Superior temporal gyrus (tissue), 1 donor: ENCODE results near the gene MYO7B.

Experiments used
- DNase-seq: peaks from one replicate; pipeline ENCODE4 v3.0.0-alpha.2; 2016; ENCODE audit errors: extremely low spot score

The MYO7B gene

DNA sequence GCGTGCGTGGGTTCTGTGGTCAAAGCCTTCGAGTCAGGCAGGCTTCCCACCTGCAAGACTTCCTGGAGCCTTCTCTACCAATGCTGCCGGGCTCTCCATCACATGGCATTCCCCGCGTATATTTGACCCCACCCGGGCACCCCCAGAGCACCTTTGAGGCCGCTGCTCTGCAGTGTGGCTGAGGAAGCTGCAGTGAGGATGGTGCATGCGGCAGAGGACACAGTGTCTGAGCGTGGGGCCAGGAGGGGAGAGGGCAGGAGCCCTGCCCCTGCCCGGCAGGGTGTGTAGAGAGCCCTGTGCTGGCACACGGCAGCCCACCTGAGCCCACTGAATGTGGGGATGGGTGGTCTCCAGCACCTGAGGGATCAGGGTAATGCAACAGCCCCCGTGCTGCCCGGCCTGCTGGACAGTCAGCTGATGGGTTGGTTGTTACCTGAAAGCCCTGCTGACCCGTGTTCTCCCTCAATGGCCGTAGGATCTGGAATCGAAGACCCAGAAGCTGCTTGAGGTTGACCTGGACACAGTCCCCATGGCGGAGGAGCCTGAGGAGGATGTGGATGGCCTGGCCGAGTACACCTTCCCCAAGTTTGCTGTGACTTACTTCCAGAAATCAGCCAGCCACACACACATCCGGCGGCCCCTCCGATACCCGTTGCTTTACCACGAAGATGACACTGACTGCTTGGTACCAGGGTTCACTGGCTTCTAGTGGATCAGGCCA, 73.7 kb downstream of the MYO7B start:
- no peak for DNase-seq

DNA sequence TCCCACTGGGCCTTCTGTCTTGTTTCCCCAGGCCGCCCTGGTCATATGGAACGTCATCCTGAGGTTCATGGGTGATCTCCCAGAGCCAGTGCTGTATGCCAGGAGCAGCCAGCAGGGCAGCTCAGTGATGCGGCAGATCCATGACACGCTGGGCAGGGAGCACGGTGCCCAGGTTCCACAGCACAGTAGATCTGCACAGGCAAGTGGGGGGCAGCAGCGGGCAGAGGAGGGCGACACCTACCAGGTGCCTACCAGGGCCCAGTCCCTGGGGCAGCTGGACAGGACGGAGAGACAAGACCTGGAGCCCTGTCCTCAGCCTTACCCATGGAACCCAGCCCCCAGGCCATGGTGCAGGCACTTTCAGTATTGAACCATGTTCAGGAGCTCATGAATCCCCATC, 74.3 kb downstream of the MYO7B start:
- DNase-seq: no peak

DNA sequence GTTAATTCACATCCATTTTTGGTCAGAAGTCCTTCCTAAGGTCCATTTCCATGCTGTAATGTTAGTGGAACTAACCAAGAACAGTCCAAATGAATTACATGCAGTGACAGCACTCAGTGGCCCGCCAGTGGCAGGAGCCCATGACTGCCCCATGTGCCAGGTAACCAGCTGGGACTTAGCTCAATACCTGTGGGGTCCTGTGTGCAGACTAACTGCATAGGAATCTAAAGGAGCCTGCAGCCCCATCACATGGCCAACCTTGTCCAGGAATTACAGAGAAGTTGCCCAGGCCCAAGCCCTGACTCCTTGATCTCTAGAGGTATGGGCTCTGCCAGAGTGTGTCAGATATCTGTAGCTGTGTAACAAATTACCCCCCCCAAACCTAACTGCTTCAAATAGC, 75.1 kb downstream of the MYO7B start:
- DNase-seq: no peak

DNA sequence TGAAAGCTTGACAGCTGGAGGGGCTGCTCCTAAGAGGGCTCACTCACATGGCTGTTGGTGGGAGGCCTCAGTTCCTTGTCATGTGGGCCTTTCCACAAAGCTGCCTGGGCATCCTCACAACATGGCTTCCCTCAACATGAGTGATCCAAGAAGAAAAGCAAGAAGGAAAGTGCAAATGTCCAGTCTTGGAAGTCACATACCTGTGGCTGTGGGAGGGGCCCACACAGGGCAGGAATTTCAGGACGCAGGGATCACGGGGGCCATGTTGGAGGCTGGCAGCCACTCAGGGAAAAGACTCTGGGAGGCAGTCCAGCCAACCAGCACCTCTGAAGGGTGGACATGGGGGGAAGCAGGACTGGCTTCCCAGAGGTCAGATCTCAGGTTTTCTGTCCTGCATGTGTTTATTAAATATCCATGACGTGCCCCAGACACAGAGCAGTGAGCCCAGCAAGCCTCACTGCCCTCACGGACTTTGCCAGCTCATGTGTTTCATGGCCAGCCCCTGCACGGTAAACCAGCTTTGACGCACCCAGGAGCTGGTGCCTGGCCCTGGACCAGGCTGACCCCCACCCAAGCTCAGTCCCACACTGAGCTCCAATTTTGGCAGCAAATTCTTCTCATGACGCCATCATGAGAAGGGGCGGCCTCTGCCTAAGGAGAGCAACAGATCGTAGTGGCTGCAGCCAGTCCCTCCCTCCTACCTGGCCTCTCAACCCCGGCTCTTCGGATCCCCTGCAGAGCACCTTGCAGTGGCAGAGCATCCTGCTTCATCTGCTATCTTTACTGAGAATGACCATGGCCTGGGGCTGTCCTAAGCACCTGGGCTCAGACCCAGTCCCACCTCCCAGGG, 75.8 kb downstream of the MYO7B start:
- no peak for DNase-seq

DNA sequence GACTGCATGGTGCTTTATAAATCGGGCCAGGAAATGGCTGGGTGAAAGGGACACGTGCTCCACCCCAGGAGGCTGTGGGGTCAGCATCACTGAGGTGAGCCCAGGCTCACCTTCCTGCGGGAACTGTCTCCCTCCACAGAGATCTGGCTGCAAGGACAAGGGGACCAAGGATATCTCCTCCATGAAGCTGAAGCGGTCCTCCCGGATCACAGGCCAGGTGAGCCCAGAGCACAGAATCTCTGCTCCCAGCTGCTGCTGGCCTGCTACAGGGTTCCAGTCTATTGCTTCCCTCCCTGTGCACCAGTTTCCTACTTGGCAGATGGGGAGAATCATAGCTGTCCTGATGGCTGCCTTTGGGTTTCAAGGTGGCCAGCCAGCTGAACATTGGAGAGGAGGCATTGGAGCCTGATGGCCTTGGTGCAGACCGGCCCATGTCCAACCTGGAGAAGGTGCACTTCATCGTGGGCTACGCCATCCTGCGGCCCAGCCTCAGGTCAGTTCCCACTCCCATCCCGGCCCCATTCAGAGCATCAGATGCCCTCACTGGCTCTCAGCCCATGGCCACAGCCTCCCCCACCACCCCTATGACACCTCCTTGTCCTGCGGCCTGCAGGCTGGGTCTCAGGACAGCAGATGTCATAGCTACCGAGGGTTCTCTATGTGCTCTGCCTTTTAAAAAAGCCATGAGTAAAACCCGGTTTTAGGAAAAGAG, 76.8 kb downstream of the MYO7B start:
- no peak for DNase-seq

DNA sequence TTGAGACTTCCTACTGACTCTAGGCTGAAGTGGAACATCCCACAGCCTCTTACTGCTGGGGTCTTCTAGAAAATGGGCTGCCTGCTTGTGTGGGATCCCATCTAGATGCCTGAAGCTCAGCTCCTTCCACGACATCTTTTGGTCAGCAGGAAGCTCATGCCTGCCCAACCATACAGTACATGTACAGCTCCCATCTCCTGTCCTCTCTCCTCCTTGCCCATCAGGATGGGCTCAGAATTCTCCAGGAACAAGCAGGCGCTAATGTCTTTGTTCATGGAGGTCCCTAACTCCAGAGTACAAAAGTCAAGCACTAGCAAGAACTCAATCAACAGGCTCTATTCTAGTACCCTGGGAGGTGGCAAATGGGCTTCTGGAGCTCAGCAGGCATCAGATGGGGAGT, 78.8 kb downstream of the MYO7B start:
- DNase-seq: no peak

DNA sequence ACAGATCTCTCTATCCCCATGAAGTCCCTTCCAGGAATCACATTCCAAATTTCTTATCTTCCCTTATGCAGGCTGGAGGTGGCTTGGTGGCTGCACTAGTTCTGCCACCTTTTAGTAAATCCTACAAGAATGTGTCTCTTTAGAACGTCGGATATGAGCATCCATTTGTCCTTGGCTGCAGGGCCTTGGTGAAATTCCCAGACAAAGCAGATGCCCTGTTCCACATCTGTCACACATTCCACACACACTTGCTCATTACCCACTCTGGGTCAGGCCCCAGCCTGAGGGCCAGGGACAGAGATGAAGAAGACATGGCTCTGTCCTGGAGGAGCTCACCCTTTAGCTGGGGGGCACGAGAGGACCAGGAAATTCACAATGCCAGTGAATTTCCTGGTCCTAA, 79.2 kb downstream of the MYO7B start:
- DNase-seq: no peak

DNA sequence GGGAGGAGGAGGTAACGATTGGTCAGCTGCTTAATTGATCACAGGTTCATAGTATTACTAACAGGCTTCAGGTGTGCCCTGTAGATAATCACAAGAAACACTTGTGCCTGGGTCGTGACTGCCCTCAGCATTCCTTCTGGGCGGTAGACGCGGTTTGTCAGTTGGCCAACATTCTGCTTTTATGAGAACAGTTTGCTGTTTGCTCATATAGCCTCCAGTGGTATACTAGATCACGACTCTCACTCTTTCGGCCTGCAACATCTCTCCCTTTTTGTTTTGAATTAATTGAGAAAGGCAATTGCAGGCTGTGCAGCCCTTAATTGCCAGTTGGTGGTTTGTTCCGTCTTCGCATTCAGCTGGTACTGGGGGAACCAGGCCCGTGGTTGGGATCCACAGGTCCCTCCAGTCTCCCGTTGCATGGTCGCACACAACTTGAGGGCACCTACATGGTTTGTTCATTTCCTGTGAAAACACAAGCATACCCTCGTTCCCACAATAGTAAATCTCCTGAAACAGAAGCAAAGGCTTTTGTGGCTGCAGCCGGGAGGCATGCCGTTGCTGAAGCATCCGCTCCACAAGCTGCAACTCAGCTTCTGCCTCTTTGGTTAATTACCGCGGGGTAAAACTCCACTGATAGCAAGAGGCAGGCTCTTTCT, 80.2 kb downstream of the MYO7B start:
- DNase-seq: no peak

DNA sequence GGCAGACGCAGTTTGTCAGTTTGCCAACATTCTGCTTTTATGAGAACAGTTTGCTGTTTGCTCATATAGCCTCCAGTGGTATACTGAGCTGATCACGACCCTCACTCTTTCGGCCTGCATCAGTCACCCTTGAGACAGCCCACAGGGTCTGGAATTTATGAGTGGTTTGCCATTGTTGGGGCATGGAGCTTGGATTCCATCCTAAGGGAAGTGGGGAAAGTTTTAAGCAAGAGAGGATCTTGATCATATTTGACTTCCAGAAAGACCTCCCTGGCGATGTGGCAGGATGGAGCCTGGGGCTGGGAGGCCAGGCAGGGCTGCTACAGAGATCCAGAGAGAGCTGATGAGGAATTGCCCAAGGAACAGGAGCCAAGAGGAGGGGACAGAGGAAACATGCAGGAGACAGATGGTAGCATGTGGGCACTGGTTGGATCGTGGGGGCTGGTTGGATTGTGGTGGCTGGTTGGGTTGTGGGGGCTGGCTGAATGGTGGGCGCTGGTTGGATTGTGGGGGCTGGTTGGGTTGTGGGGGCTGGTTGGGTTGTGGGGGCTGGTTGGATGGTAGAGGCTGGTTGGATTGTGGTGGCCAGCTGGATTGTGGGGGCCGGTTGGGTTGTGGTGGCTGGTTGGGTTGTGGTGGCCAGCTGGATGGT, 83.2 kb downstream of the MYO7B start:
- no peak for DNase-seq

DNA sequence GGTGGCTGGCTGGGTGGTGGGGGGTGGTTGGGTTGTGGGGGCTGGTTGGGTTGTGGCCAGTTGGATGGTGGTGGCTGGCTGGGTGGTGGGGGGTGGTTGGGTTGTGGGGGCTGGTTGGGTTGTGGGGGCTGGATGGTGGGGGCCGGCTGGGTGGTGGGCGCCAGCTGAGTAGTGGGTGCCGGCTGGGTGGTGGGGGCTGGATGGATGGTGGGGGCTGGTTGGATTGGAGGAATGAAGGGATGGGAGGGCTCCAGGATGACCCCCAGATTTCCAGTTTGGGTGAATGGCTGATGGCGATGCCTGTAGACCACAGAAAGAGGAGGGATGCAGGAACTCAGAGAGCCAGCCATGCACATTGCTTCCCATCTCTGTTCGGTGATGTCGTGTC, 83.7 kb downstream of the MYO7B start:
- DNase-seq: no peak

DNA sequence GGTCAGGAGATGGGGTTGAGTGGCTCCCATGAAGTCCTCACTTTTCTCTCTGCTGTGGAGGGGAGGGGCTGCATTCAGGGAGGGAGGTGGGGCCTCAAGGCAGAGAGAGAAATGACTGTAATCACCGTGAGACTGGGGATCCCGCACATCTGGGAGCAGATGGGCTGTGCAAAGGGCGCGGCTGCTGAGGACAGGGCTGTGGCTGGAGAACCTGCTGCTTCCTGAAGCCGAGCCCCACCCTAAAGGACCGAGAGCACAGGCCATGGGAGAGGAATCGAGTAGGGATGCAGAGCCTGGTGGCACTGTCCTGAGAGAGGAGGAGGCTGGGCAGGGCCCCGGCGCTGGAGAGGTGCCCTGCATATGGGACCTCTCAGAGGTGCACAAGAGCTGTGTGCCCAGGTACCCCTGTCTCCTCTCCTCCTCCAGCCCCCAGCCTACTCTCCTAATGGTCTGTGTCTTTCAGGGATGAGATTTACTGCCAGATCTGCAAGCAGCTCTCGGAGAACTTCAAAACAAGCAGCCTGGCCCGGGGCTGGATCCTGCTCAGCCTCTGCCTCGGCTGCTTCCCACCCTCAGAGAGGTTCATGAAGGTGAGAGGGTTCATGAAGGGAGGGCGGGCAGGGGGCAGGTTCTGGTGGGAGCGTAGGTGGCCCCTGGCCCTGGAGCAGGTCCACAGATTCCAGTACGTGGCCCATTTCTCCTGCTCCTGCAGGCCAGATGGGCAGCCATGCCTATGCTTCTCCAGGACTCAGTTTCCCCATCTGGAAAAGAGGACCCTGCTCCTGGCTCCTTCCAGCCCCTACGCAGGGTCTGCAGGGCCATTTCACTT, 84.6 kb downstream of the MYO7B start:
- DNase-seq: no peak

DNA sequence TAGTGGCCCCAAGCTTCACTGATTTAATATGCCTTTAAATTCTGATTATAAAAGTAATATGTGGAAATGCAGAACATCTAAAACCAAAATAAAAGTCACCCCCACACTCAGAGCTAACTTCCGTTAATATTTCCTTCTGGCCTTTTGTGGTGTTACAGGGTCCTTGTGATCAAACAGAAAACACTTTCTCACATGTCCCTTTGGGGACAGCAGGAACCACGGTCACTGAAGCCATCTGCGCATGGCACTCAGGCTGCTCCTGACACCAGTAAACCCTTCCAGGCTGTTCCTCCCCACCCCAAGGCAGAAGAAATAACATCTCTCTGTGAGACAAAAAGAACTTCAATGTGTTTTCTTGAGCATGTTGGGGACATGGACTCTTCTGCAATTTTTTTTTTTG, 85.4 kb downstream of the MYO7B start:
- DNase-seq: no peak

DNA sequence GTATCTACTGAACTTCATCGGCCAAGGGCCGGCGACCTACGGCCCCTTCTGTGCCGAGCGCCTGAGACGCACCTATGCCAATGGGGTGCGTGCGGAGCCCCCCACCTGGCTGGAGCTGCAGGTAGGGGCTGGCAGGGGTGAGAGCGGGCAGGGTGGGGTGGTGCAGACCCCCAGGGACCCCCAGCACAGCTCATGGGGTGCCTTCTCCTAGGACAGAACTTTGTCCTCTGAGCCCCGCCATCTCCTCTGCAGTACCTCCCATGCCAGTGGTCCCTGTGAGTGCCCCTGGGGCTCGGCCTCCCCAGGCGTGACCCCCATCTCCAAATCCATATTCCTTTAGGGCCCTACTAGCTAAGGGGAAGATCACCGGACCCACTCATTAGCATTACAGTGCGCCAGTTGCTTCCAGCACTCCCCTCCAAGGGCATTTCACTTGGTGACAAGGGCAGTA, 86.5 kb downstream of the MYO7B start:
- no peak for DNase-seq

DNA sequence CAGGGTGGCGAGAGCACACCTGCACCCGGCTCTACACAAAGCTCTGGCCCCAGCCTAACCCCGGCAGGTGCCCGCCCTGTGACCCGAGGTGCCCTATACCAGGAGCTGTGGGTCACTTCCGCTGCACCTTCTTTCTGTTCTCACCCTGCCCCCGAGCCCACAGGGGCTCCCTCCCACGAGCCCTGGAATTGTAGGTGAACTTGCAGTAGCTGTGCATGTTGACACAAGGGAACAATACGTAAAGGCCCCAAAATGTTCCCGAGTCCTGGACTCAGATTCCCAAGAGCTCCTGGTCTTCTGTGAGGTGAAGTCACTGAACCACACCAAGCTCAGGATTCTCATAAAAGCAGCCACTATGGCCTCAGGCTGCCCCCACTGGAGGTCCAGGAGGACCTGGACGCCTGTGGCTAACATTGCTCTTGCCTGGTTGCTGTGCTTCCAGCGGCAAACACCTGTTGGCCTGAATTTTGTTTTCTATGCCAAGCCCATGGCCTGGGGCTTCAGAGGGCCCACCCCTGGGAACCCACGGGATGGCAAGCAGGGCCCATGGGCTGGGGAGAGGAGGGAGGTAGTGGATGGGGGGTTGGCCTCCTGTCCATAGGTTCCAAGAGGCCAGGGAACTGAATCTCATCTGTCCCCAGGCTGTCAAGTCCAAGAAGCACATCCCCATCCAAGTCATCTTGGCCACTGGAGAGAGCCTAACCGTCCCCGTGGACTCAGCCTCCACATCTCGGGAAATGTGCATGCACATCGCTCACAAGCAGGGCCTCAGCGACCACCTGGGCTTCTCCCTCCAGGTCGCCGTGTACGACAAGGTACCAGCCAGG, 87.3 kb downstream of the MYO7B start:
- no peak for DNase-seq

DNA sequence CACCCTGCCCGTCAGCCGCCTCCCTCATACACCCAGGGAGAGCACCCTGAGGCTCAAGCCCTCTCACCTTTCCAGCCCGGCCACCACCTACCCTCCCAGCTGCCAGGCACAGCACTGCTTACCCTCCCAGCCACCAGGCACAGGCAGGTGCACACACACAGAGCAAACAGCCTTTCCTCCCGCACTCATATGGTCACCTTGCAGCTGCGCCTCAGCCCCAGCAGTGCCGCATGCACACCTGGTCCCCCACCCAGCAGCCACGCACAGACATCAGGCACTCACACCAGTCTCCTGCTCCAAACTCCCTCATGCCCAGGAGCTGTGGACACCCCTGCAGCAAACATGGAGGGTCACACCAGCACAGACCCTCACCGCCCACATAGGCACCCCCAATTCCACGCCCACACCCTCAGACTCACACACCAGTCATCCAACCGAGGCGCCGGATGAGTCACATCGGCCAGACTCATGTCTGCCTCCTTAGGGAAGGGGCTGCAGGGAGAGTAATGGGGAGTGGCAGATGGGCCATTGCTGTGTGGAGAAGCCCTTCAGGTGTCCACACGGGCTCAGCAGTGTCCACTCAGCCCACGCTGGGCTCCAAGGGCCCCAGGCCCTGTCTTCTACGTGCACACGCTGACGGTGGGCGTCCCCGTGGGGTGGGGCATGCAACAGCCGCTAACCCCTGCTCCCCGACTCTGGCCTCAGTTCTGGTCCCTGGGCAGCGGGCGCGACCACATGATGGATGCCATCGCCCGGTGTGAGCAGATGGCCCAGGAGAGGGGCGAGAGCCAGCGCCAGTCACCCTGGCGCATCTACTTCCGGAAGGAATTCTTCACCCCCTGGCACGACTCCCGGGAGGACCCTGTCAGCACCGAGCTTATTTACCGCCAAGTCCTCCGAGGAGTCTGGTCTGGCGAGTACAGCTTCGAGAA, 88.2 kb downstream of the MYO7B start:
- no peak for DNase-seq

DNA sequence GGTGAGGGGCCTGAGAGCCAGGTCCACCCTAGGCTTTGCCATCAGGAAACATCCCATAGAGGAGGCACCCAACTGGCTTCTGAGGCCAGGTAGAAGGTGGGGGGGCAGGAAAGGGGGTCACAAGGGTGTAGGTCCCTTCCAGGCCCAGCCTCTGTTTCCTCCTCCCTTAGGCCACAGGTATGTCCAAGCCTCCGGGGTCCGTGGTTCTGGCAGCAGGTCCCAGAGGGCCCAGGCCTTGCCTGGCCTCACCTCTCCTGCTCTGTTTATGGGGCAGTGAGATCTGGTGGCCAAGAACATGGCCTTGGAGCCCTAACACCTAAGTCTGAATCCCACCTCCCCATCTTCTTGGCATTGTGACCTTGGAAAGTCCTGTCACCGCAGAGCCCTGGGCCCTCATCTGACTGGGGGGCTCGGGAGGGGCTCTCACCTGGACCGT, 88.9 kb downstream of the MYO7B start:
- DNase-seq: no peak

DNA sequence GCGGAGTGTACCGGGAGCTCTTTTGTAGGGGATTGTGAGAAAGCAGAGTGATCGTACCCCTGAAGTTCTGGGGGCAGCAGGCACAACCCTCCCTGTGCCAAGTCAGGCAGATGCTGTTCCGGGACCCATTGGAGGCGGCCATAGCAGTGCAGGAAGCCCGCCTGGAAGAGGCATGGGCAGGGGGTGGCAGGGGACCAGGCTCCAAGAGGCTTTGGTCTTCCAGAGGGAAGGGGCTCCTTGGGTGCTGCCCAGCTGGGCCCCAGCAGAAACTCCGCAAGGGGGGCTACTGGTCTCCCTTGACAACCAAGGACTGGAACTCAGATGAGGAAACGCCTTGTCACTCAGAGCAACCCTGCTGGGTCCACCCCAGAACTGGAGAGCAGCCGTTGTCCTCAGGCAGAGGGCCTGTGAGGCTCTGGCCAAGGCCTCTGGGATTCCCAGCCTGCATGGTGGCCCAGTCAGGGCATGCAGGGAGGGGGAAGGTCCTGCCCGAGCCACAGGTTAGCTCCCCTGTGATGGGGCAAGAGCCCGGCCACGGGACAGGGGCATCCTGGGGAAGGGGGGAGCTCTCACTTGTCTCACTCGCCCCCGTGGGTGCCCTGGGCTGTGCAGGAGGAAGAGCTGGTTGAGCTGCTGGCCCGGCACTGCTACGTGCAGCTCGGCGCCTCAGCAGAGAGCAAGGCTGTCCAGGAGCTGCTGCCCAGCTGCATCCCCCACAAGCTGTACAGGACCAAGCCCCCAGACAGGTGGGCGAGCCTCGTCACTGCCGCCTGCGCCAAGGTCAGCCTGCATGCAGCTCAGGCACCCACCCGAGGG, 89.5 kb downstream of the MYO7B start:
- no peak for DNase-seq

DNA sequence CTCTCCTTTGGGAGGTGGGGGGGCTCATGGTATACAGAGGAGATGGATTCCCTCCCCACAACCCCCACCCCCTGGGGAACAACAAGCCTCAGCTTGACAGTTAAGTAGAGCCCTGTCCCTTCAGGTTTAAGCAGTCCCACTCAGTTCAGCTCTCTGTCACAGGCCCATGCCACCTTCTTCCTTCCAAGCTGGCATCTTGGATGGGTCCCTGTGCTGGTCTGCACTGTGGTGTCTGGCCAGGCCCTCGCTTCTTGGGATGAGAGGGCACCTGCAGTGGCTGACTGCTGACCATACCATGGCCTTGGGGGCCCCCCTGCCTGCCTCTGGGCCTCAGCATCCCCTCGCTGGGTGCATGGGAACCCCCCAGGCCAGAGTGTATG, 90.1 kb downstream of the MYO7B start:
- no peak for DNase-seq
